ENCODE data around the gene CMIP.

- TF ChIP-seq GATA3 (IDR thresholded peaks at IDR 0.05; ENCODE audit: low read depth, low read length) (no peak), GATA2 (IDR thresholded peaks at IDR 0.05; ENCODE audit: low read depth, low read length) (no peak)
Observed at GRCh38 chr16:81576696-81577095, 132.1 kb downstream of the CMIP start.

Data from SH-SY5Y (cell line).